ENCODE measurements around the gene PRG3. TPM values are rescaled to one million over a fixed set of nuclear protein-coding genes. Genes with fewer than 3 reads are reported as not detected.
"Not testable (repeated sequence)": the region's sequence is repeated elsewhere in the genome, so short reads cannot be mapped to it uniquely, and the experiment has no call there.

PRG3 gene
- total RNA-seq, 1 donor from 2014 or later = not detected

- ATAC-seq = no peak
Observed at GRCh38 chr11:57407941-57408475, 27.1 kb upstream of the PRG3 start.

- ATAC-seq = no peak
Observed at GRCh38 chr11:57407010-57407920, 26.3 kb upstream of the PRG3 start.

GRCh38 chr11:57406337-57406904 is 25.5 kb upstream of the PRG3 start:
- peak; percentile 40 for ATAC-seq

DNA sequence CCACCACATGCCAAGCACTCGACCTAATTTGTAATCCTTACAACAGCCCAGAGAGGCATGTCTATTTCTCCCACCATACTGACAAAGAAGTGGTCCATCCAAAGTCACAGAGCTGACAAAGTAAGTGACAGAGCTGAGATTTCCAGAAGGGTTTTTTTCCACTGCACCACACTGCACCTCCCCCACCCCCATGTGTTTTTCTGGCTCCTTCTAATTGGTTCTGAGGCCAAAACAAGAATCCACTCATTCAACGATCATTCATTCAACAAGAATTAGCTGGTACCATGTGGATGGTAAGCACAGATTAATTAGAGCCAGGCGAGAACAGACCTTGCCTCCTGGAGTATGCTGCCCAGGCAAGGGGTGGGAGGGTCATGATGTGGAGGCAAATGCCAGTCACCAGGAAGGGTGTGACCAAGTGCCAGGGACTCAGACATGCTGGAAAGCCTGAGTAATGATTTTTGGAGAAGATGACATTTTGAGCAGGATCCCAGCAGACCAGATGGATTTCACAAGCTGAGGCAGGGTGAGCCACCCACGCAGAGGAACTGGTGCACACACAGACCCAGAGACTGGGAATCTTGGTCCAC is 24.4 kb upstream of the PRG3 start:
- ATAC-seq = no peak

- ATAC-seq = no peak
Observed at GRCh38 chr11:57403802-57404147, 22.8 kb upstream of the PRG3 start.

GRCh38 chr11:57403003-57403801 is 22.3 kb upstream of the PRG3 start:
- not testable (repeated sequence) for ATAC-seq

DNA sequence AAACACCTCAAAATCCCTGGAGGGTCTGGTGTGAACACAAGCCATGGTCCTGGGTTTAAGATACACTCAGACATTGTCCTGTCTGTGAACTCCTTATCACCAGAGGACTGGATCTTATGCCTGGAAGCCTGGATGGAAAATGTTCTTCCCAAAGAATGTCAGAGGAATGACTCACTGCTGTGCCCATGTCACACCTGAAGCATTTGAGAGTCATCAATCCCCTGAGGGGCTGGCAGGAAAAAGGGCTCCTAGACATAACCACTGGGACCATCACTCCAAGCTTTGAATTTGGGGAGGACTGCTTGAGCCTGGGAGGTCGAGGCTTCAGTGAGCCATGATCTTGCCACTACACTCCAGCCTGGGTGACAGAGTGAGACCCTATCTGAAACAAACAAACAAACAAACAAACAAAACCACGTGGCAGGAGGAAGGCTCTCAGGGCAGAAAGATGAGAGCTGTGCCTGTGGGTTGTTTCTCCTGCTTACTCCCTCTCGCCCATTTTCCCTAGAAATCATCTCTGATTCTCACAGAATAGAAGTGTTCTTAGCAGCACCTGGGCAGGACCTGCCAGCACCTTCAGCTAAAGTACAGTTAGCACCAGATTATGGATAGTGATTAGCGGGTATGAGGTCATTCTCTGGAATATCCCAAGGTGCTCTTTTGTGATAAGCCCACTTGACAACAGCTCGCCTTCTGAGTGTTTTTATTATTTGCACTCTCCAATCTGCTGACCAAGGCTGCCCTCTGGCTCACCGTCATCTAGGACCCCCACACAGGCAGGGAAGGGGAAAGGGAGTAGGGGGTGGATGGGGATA is 21.4 kb upstream of the PRG3 start:
- no peak for ATAC-seq

GRCh38 chr11:57399972-57400578 is 19.1 kb upstream of the PRG3 start:
- ATAC-seq = no peak

DNA sequence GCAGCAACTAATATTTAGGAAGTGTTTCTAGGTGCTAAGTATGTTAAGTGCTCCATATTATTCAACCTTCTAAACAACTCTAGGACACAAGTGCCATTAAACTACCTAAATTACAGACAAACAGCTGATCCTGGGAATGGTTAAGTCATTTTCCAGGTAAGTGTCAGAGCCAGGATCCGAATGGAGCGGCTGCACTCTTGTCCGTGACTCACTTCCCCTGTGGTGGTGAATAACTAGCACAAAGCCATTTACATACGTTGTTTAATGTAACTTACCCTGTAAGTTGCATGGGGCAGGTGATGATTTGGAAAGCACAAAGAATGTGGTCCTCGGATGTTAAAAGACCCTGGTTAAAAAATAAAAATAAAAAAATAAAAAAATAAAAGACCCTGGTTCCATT is 18.3 kb upstream of the PRG3 start:
- no peak for ATAC-seq

DNA sequence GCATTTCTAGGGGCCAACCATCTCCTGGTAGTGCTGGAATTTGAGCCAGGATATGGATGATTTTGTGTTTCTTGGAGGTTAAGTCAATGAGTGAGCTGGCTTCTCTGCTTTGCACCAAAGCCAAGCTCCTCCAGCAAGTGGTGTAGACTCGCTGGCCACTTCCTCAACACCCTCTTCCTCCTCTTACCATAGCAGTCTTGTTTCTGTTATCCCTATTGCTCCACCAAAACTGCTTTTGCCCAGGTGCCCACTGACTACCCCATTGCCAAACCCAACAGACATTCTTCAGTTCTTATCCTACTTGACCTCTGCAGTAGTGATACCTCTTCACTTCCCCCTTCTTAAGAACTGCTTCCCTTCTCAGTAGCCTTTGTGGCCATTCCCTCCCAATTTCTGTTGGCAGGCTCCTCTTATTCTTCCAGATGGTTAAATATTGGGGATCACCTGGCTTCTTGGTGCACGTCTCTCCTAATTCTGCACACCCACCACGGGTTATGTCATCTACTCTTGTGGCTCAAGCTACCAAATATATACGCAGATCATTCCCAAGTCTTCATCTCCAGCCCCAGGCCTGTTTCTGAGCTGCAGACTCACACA is 16.5 kb upstream of the PRG3 start:
- no peak for ATAC-seq

DNA sequence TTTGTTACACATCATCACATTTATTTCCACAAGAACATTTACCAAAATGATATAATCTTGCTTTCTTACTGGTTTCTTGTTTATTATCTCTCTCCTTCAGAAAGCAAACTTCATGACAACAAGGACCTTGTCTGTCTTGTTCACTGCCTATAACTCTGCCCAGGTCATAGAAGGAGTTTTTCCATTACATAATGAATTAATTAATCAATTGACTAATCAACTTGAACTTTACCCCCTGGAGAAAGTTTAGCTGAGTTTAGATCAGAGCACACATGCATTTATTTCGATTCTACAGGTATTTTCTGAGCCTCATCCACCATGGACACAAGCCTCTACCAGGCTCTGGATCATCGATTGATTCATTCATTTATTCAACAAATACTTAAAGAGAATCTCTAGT is 15.8 kb upstream of the PRG3 start:
- ATAC-seq = no peak

DNA sequence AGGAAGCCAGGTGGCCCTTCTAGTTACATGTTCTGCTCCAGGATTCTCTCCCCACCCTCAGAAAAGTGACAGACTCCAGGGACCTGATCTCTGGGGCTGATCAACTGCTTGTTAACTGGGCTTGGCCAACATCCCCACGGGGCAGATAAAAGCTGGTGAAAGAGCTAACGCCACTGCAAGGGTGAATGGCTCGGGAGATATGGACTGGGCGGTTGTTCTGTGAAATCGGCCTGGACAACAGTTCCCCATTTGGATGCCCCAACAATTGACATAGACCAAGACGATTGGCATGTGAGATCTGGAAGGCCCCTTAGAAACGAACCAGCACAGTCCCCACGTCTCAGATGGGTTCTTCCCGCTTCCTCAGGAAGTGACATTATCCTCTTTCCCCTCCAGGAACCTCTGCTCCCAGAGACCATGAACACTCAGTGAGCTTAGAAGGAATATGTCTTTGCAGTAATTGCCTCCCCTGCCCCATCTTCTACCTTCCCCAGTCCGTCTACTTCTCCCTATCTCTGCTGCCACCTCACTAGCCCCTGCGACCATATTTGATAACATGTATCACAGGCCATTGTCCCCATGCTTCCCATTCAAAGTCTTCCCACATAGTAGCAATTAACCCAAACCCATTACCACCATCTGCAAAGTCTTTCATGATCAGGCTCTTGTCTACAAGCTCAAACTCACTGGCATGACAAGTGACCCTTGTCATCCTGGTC is 15.1 kb upstream of the PRG3 start:
- no peak for ATAC-seq

GRCh38 chr11:57394203-57394965 is 13.4 kb upstream of the PRG3 start:
- ATAC-seq = no peak

GRCh38 chr11:57392763-57393105 is 11.8 kb upstream of the PRG3 start:
- ATAC-seq = no peak

DNA sequence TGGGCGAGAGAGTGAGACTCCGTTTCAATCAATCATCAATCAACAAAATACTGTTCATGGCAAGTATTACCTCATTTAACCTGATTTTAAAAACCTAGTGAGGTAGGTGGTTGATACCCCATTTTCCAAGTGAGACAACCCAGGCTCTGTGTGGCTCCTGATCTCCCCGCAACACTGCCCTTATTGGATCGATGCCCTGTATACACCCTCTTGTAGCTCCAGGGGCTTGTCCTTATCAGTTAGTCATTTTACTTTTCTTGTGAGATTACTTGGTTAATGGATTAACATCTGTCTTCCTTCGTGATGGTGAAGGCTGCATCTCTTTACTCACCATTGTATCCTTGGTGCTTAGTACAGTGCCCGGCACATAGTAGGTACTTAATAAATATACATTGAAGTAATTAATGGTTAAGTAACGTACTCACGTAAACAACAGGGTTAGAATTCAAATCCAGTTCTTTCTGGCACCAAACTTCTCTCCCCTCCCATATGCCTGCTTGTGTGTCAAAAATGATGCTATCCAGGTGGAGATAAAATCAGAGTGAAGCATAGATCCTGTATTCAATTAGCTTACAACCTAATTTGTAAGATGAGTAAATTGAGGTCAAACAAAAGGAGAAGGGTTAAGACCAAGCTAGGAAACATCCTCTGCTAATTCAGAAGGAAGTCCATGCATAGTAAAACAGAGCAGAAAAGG is 11.3 kb upstream of the PRG3 start:
- ATAC-seq = no peak

DNA sequence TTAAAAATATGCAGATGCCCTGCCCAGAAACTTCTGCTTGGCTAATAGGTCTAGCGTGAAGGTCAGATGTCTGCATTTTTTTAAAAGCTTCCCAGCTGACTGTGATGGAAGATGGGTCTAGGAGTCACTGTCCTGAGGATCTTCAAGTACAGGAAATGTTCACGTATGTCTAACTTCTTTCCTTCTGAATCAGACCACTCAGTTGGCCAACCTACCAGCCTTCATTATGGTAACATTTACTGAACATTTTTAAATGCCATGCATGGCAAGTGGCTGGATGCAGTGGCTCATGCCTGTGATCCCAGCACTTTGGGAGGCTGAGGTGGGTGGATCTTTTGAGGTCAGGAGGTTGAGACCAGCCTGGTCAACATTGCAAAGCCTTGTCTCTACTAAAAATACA is 10.6 kb upstream of the PRG3 start:
- ATAC-seq = no peak

DNA sequence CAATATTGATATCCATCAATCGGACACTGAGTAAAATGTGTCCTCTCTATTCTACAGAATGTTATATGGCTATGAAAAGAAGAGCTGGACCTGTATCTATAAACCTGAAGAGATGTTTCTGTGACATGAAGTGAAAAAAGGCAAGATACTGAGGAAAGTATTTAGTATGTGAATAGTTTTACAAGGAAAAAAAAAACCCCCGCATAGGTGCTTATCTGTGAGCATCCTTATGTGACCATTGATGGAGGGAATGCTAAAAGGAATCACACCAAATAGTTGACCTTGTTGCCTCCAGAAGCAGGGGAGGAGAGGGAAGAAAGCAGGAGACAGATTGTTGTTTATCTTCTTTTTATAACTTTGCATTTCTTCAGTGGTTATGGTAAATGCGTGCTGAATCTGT is 10.2 kb upstream of the PRG3 start:
- no peak for ATAC-seq

DNA sequence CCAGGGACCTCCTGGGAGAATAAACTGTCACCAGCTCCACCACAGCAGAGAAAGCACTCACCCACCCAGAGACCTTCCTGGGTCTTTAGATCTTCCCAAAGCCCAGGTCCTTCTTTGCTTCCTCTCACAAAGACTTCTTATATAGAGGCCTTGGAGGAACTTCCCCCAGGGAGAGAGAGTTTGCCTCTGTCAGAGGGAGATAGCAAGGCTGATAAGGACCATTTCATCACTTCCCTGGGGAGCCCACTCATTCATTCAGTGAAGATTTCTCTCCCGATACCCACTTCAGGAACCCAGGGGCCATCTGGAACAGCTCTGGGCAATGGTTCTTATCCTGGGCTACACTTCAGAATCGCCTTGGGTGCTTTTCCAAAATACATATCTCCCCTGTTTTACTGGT is 9.6 kb upstream of the PRG3 start, which contains the start of gene PRG2:
Gene PRG2, minus strand, starts transcription at position 116 of the 400 bp plus-strand sequence. CDS start 706 bp downstream, outside the sequence.
- no peak for ATAC-seq
